GM21529 (cell line): ENCODE measurements around the gene E2F1.

Experiments
- ATAC-seq: cut with Tn5 transposase; IDR thresholded peaks from one replicate; pipeline ENCODE4 v1.9.1; 2021; ENCODE audit not compliant: unreplicated experiment

The E2F1 gene

GRCh38 chr20:33673114-33673409, 13.1 kb downstream of the E2F1 start:
- ATAC-seq, result no peak

- no peak for ATAC-seq
These were observed 13.6 kb downstream of the E2F1 start for GRCh38 chr20:33672426-33673113.

GRCh38 chr20:33671573-33672288, 14.5 kb downstream of the E2F1 start:
- no peak for ATAC-seq

GRCh38 chr20:33670715-33671499, 15.3 kb downstream of the E2F1 start:
- no peak for ATAC-seq

GRCh38 chr20:33669873-33670640, 16.1 kb downstream of the E2F1 start:
- no peak for ATAC-seq

GRCh38 chr20:33669224-33669623, 17.0 kb downstream of the E2F1 start:
- ATAC-seq, result no peak

- ATAC-seq, result no peak
These were observed 17.6 kb downstream of the E2F1 start for GRCh38 chr20:33668466-33669155.

- ATAC-seq, result peak; percentile 29
These were observed 18.3 kb downstream of the E2F1 start for GRCh38 chr20:33667676-33668465.

- ATAC-seq, result peak; percentile 13
These were observed 18.9 kb downstream of the E2F1 start for GRCh38 chr20:33667245-33667675.

GRCh38 chr20:33666293-33667244, 19.6 kb downstream of the E2F1 start, which contains the start of gene ACTL10:
TSS of gene ACTL10 (plus strand) at chr20:33666943. CDS start at chr20:33667498, 555 bp downstream.
- ATAC-seq, result peak; percentile 63

- no peak for ATAC-seq
These were observed 21.4 kb downstream of the E2F1 start for GRCh38 chr20:33664762-33665144.

GRCh38 chr20:33664085-33664761, 22.0 kb downstream of the E2F1 start:
- no peak for ATAC-seq

- peak; percentile 48 for ATAC-seq
These were observed 22.8 kb downstream of the E2F1 start for GRCh38 chr20:33663161-33664084.

- ATAC-seq, result no peak
These were observed 24.0 kb downstream of the E2F1 start, which contains the start of gene C20orf144 for GRCh38 chr20:33662172-33662571. TSS of gene C20orf144 (plus strand) at chr20:33662327. CDS start at chr20:33662346, 19 bp downstream.

- ATAC-seq, result no peak
These were observed 25.5 kb downstream of the E2F1 start for GRCh38 chr20:33660685-33661058.

- no peak for ATAC-seq
These were observed 26.0 kb downstream of the E2F1 start for GRCh38 chr20:33660035-33660684.
